ENCODE measurements around the gene RIBC2. TPM values are rescaled to one million over a fixed set of nuclear protein-coding genes. Genes with fewer than 3 reads are reported as not detected.

The RIBC2 gene
- total and polyA plus RNA-seq, 9 of the 15 experiments (the other 6 are each of a cell fraction or from before 2014, with no cell fraction given) = not detected

DNA sequence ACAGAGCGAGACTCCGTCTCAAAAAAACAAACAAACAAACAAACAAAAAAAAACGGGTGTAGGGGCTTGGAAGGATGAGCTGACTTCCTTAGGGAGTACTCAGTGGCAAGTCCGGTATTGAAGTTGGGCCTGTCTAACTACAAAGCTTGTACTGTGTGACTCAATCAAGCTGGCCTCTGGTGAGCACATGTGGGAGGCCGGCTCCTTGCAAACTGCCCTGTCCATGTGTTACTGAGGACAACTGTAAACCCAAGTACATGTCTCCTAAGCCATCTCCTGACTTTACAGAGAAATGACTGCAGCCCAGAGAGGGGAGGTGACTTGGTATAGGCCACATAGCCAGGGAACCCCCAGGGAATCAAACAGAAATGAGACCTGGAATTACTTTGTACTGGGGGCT, 11.6 kb downstream of the RIBC2 start (continued):
- no peak for TF ChIP-seq ZNF318 (IDR thresholded peaks at IDR 0.05; ENCODE audit: borderline replicate concordance in 1 of 2, low read depth in 1 of 2)
- TF ChIP-seq, protein P1, sequence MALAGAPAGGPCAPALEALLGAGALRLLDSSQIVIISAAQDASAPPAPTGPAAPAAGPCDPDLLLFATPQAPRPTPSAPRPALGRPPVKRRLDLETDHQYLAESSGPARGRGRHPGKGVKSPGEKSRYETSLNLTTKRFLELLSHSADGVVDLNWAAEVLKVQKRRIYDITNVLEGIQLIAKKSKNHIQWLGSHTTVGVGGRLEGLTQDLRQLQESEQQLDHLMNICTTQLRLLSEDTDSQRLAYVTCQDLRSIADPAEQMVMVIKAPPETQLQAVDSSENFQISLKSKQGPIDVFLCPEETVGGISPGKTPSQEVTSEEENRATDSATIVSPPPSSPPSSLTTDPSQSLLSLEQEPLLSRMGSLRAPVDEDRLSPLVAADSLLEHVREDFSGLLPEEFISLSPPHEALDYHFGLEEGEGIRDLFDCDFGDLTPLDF (CRISPR knock-in tag; IDR thresholded peaks at IDR 0.05) = no peak
- TF ChIP-seq ZNF175 (CRISPR knock-in tag; IDR thresholded peaks at IDR 0.05; ENCODE audit: low read depth) = no peak
- TF ChIP-seq CTBP1 (IDR thresholded peaks at IDR 0.05; ENCODE audit: borderline replicate concordance) = no peak
- TF ChIP-seq SLC30A9 (CRISPR knock-in tag; IDR thresholded peaks at IDR 0.05) = no peak
- no peak for TF ChIP-seq POLR2H (tag; IDR thresholded peaks at IDR 0.05; ENCODE audit: low read depth)
- no peak for TF ChIP-seq ARNT (IDR thresholded peaks at IDR 0.05)
- TF ChIP-seq TRIM25 (IDR thresholded peaks at IDR 0.05; ENCODE audit: borderline replicate concordance) = no peak
